ENCODE measurements around the gene FALEC. TPM values are rescaled to one million over a fixed set of nuclear protein-coding genes. Genes with fewer than 3 reads are reported as not detected.

Gene FALEC
- polyA plus RNA-seq, 1 donor (not counting 4 experiments of a cell fraction or from before 2014, with no cell fraction given), result 0.12 TPM

DNA sequence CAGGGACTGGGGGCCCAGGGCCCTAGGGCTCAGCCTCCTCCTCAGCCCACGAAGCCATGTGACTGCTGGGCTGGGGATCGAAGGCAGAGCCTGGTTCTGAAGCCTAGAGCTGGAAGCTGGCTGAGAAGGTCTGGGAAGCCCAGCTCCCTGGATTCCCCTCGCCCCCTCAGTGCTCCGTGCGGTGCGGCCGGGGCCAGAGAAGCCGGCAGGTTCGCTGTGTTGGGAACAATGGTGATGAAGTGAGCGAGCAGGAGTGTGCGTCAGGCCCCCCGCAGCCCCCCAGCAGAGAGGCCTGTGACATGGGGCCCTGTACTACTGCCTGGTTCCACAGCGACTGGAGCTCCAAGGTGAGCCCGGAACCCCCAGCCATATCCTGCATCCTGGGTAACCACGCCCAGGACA is 42.8 kb downstream of the FALEC start:
- Histone ChIP-seq H3K4me2 (ENCODE audit: control insufficient read depth, extremely low read depth, insufficient read depth, low read depth, low read length) (no peak overlapping the region), H3K4me3 (ENCODE audit: control insufficient read depth in 2 of 3, extremely low read depth in 1 of 3, insufficient read depth in 2 of 3, low read depth in 1 of 3, low read length in 3 of 3) (no peak overlapping the region), H3K36me3 (ENCODE audit: control insufficient read depth in 2 of 2, extremely low read depth in 1 of 2, insufficient read depth in 2 of 2, low read length in 2 of 2) (peaks cover 0 to 4% of the 10 kb centered on the region in 2 experiments), H3K27me3 (ENCODE audit: control insufficient read depth, extremely low read depth, insufficient read depth, low read length) (no peaks in the 10 kb centered on the region), H3K9me3 (ENCODE audit: control insufficient read depth, low read depth, low read length) (no peaks in the 10 kb centered on the region), H3K9me1 (ENCODE audit: control insufficient read depth, extremely low read depth, insufficient read depth, low read length) (peaks cover 3% of the 10 kb centered on the region), H3K79me2 (ENCODE audit: control insufficient read depth, insufficient read depth, low read length) (peaks cover 3% of the 10 kb centered on the region), H3K4me1 (ENCODE audit: control insufficient read depth, extremely low read depth, insufficient read depth, low read length) (peaks cover 26% of the 10 kb centered on the region), H2AFZ (ENCODE audit: control insufficient read depth, low read length) (no peak overlapping the region), H3K27ac (ENCODE audit: control insufficient read depth, insufficient read depth, low read length) (no peak overlapping the region), H3K9ac (ENCODE audit: control insufficient read depth, extremely low read depth, insufficient read depth, low read length) (no peak overlapping the region), H4K20me1 (ENCODE audit: control insufficient read depth, extremely low read depth, insufficient read depth, low read length) (no peaks in the 10 kb centered on the region)
- dilution Hi-C loops (cut with MboI; ENCODE audit: extremely low pct_ligation_motif_present, low sequenced_read_pairs), result no loop called here
- FAIRE-seq (no peak), DNase-seq (ENCODE audit: low read depth, low spot score) (no peak)
- TF ChIP-seq EZH2 (IDR thresholded peaks at IDR 0.05; ENCODE audit: low read length), result no peak
- no peak for TF ChIP-seq CTCF (optimal IDR thresholded peaks at IDR 0.05 in 1 of 3, IDR thresholded peaks at IDR 0.05 in 1 of 3, conservative IDR thresholded peaks at IDR 0.05 in 1 of 3; ENCODE audit: extremely low read depth in 1 of 3, insufficient read depth in 2 of 3, low read length in 3 of 3)

DNA sequence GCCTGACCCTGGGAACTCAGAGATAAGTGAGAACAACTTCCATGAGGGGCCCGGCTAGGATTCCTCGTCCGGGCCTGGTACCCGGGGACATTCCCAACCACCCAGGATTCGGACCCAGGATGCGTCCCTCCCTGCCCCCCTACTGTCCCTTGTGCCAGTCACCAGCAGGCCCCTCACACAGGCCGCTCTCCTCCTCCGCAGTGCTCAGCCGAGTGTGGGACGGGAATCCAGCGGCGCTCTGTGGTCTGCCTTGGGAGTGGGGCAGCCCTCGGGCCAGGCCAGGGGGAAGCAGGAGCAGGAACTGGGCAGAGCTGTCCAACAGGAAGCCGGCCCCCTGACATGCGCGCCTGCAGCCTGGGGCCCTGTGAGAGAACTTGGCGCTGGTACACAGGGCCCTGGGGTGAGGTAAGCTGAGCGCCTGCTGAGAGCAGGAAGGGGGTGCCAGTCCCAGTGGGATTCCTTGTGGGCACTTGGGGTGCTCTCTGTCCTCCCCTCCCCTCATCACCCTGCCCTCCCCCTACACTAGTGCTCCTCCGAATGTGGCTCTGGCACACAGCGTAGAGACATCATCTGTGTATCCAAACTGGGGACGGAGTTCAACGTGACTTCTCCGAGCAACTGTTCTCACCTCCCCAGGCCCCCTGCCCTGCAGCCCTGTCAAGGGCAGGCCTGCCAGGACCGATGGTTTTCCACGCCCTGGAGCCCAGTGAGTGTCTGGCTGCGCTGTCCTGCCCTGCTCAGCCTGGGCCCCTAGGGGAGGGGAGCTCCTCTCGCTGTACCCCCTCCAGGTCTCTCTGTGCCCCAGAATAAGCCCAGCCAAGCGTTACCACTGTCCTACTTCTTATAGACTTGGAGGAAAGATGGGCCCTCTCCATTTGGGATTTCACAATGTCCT is 43.5 kb downstream of the FALEC start:
- Histone ChIP-seq H3K79me2 (ENCODE audit: control insufficient read depth, insufficient read depth, low read length) (peaks cover 3% of the 10 kb centered on the region), H4K20me1 (ENCODE audit: control insufficient read depth, extremely low read depth, insufficient read depth, low read length) (no peaks in the 10 kb centered on the region), H3K27ac (ENCODE audit: control insufficient read depth, insufficient read depth, low read length) (no peak overlapping the region), H3K4me3 (ENCODE audit: control insufficient read depth in 2 of 3, extremely low read depth in 1 of 3, insufficient read depth in 2 of 3, low read depth in 1 of 3, low read length in 3 of 3) (no peak overlapping the region), H3K9me3 (ENCODE audit: control insufficient read depth, low read depth, low read length) (no peaks in the 10 kb centered on the region), H3K36me3 (ENCODE audit: control insufficient read depth in 2 of 2, extremely low read depth in 1 of 2, insufficient read depth in 2 of 2, low read length in 2 of 2) (peaks cover 0 to 4% of the 10 kb centered on the region in 2 experiments), H3K9me1 (ENCODE audit: control insufficient read depth, extremely low read depth, insufficient read depth, low read length) (peaks cover 3% of the 10 kb centered on the region), H3K4me1 (ENCODE audit: control insufficient read depth, extremely low read depth, insufficient read depth, low read length) (peaks cover 33% of the 10 kb centered on the region), H2AFZ (ENCODE audit: control insufficient read depth, low read length) (no peak overlapping the region), H3K27me3 (ENCODE audit: control insufficient read depth, extremely low read depth, insufficient read depth, low read length) (no peaks in the 10 kb centered on the region), H3K9ac (ENCODE audit: control insufficient read depth, extremely low read depth, insufficient read depth, low read length) (no peak overlapping the region), H3K4me2 (ENCODE audit: control insufficient read depth, extremely low read depth, insufficient read depth, low read depth, low read length) (no peak overlapping the region)
- dilution Hi-C loops (cut with MboI; ENCODE audit: extremely low pct_ligation_motif_present, low sequenced_read_pairs), result no loop called here
- TF ChIP-seq EZH2 (IDR thresholded peaks at IDR 0.05; ENCODE audit: low read length), result no peak
- TF ChIP-seq CTCF (optimal IDR thresholded peaks at IDR 0.05 in 1 of 3, IDR thresholded peaks at IDR 0.05 in 1 of 3, conservative IDR thresholded peaks at IDR 0.05 in 1 of 3; ENCODE audit: extremely low read depth in 1 of 3, insufficient read depth in 2 of 3, low read length in 3 of 3), result no peak
- DNase-seq (ENCODE audit: low read depth, low spot score) (no peak), FAIRE-seq (no peak)
